LNCaP clone FGC (cell line): ENCODE data around the gene MALRD1.

ENCODE experiments used
- DNase-seq: peaks from one replicate; pipeline ENCODE4 v3.0.0-alpha.2; 2011; ENCODE audit warnings: low read depth
- H3K4me3 ChIP-seq: 2 replicates; pipeline ENCODE4 v1.5.1; 2011; ENCODE audit warnings: mild to moderate bottlenecking, low read depth, low read length, control low read depth
- TF ChIP-seq, protein P1 (sequence below): IDR thresholded peaks from 2 replicates; pipeline ENCODE4 v1.5.1; 2012; ENCODE audit warnings: mild to moderate bottlenecking; ENCODE audit not compliant: control insufficient read depth, insufficient read depth; ENCODE audit errors: extremely low read depth

MALRD1 gene

DNA sequence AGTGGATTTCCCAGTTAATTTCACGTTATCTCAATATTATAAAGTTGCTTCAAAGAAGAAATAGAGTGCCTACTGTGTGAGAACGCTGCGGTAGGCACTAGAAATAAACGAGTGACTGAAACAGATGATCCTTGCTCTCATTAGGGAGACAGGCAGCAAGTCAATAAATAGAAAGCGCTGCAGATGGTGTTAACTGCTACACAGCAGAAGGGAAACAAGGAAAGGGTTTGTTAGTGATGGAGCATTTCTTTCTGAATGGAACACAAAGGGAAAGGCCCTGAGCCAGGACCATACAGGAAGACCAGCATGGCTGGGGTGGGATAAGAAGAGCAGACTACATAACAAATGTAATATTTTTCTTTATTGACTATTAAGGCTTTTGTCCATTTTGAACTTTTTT lies 235.2 kb downstream of the MALRD1 start:
- TF ChIP-seq, protein P1, sequence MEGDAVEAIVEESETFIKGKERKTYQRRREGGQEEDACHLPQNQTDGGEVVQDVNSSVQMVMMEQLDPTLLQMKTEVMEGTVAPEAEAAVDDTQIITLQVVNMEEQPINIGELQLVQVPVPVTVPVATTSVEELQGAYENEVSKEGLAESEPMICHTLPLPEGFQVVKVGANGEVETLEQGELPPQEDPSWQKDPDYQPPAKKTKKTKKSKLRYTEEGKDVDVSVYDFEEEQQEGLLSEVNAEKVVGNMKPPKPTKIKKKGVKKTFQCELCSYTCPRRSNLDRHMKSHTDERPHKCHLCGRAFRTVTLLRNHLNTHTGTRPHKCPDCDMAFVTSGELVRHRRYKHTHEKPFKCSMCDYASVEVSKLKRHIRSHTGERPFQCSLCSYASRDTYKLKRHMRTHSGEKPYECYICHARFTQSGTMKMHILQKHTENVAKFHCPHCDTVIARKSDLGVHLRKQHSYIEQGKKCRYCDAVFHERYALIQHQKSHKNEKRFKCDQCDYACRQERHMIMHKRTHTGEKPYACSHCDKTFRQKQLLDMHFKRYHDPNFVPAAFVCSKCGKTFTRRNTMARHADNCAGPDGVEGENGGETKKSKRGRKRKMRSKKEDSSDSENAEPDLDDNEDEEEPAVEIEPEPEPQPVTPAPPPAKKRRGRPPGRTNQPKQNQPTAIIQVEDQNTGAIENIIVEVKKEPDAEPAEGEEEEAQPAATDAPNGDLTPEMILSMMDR: no peak
- no peak for DNase-seq
- no peak overlapping the region for H3K4me3 ChIP-seq

DNA sequence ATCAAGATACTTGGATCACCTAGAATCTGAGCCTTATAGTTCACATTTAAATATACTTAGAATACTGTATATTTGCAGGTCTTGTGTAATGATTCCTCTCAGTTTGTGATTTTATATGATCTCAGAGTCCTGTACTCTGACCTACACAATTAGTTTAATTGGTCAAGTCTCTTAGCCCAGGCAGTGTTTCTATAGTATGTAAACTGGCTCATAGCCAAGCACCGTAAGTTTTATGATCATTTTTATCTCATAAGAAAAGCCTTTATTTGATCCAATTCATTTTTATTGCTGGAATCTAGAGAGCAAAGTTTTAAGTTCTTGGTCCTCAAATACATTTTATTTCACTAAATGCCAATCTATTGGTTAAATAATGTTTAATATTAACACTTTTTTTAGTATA lies 242.2 kb downstream of the MALRD1 start:
- DNase-seq: peak; percentile 54
- TF ChIP-seq, protein P1: no peak
- no peak overlapping the region for H3K4me3 ChIP-seq

DNA sequence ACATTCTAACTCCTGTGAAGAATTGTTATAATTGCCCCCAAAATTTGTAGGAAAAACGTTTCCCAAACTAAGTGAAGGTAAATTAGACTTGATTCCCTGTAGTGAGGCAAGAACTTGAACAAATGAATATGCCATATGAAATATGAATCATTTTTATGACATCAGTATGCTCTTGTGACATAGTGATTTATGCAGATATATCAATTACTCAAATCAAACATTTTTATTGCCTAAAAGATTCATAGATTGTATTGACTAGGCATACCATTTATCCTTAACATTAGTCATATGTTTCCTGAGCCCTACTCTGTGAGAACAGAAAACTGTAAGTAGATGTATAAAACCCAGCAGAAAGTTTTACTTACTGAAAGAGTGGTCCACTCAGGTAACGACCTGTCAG lies 245.6 kb downstream of the MALRD1 start:
- H3K4me3 ChIP-seq: no peak overlapping the region
- no peak for DNase-seq
- TF ChIP-seq, protein P1: no peak

DNA sequence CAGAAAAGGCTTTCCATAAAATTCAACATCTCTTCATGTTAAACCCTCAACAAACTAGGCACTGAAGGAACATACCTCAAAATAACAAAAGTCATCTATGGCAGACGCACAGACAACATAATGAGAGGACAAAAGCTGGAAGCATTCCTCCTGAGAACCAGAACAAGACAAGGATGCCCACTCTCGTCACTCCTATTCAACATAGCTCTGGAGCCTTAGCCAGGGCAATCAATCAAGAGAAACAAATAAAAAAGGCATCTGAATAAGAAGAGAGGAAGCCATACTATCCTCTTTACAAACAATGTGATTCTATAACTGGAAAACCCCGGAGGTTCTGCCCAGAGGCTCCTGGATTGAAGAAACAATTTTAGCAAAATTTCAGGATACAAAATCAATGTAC lies 251.0 kb downstream of the MALRD1 start:
- H3K4me3 ChIP-seq: no peak overlapping the region
- TF ChIP-seq, protein P1: no peak
- no peak for DNase-seq

DNA sequence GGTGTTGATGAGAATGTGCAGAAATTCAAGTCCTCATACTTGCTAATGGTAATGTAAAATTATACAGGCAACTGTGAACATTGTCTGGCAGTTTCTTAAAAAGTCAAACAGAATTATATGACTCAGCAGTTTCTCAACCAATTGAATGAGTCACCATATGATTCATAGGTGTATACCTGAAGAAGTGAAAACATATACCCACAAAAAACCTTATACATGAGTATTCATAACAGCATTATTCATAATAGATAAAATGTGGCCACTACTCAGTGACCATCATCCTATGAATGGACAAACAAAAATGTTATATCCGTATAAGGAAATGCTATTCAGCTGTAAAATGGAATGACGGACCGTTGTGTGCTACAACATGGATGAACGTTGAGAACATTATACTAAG lies 253.5 kb downstream of the MALRD1 start:
- H3K4me3 ChIP-seq: no peak overlapping the region
- no peak for DNase-seq
- TF ChIP-seq, protein P1: no peak

DNA sequence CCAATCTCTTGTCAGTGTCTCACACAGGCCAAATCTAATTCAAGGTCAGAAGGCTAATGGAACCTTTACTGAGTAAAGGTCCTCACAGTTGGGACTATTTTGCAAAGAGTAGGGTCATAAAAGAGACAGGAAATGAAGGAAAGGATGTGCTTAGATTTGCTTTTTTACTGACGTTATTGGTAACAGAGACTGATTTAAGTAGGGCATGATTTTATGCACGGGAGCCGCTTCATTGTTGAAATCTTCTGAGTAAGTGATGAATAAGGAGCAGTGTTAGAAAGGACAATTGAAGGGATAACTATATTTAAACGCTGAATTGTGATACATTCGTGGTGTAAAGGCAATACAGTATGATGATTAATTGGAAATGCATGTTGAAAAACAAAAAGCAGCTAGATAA lies 261.5 kb downstream of the MALRD1 start:
- no peak overlapping the region for H3K4me3 ChIP-seq
- no peak for DNase-seq
- TF ChIP-seq, protein P1: no peak

DNA sequence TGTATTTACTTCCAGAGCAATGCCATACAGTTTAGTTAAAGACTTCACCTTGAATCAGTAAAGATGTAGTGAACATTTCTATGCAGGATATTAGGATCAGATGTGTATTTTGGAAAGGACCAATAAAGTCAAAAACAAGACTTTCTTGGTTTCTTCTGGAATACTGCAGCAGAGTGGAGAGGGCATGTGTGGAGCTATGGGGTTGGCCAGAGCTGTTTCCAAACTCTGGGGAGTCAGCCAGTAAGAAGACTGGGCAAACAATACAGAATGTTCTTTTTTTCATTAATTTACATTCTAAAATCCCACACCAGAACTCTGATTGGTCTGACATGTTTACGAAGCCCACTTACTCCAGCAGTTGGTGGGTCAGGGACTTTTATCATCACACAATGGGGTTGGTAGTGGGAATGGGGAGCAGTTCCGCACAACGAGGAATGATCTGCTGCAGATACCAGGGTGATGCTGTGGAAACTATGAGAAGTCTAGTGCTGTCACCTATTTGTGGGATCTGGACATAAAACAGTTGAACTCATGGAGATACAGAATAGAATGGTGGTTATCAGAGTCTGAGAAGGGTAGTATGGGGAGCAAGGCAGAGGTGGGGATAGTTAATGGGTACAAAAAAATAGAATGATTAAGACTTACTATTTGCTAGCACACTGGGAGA lies 267.7 kb downstream of the MALRD1 start:
- no peak overlapping the region for H3K4me3 ChIP-seq
- DNase-seq: no peak
- TF ChIP-seq, protein P1: no peak
